Smooth muscle cell (in vitro differentiated cells): Measurements from ENCODE around the gene VPS16. TPM values are rescaled to one million over a fixed set of nuclear protein-coding genes. Genes with fewer than 3 reads are reported as not detected.

ENCODE experiments used
- DNase-seq: peaks from one replicate; lab custom pipeline; 2025; ENCODE audit not compliant: unreplicated experiment; lab: John Stamatoyannopoulos, UW
- H2AFZ ChIP-seq: fragments of 200-600 bp; sonication (generic); 2 replicates; pipeline ENCODE4 v1.6.0; 2016; ENCODE audit warnings: antibody characterized with exemption, low read depth, mild to moderate bottlenecking
- H3F3A ChIP-seq: fragments of 200-600 bp; sonication (generic); 2 replicates; pipeline ENCODE4 v1.6.0; 2017; ENCODE audit warnings: antibody characterized with exemption, low read depth
- H3K27ac ChIP-seq: fragments of 200-600 bp; sonication (generic); 2 replicates; pipeline ENCODE4 v1.5.1; 2016; ENCODE audit warnings: low read depth, mild to moderate bottlenecking
- H3K27me3 ChIP-seq: fragments of 200-600 bp; sonication (generic); 2 replicates; pipeline ENCODE4 v1.6.1; 2016; ENCODE audit warnings: low read depth, mild to moderate bottlenecking
- H3K36me3 ChIP-seq: fragments of 200-600 bp; sonication (generic); 2 replicates; pipeline ENCODE4 v1.5.1; 2016; ENCODE audit warnings: low read depth
- H3K4me1 ChIP-seq: fragments of 200-600 bp; sonication (generic); 2 replicates; pipeline ENCODE4 v1.5.1; 2016; ENCODE audit warnings: low read depth
- H3K4me2 ChIP-seq: fragments of 200-600 bp; sonication (generic); 2 replicates; pipeline ENCODE4 v1.6.0; 2016; ENCODE audit warnings: mild to moderate bottlenecking
- H3K4me3 ChIP-seq: fragments of 200-600 bp; sonication (generic); 2 replicates; pipeline ENCODE4 v1.5.1; 2016; ENCODE audit warnings: mild to moderate bottlenecking
- H3K79me2 ChIP-seq: fragments of 200-600 bp; sonication (generic); 2 replicates; pipeline ENCODE4 v1.6.0; 2016; ENCODE audit warnings: low read depth, mild to moderate bottlenecking
- H3K9ac ChIP-seq: fragments of 200-600 bp; sonication (generic); 2 replicates; pipeline ENCODE4 v1.6.0; 2016; ENCODE audit warnings: low read depth
- H3K9me3 ChIP-seq: fragments of 200-600 bp; sonication (generic); replicated peaks from 2 replicates; pipeline ENCODE4 v1.5.1; 2016; ENCODE audit warnings: low read depth
- H4K20me1 ChIP-seq: fragments of 200-600 bp; sonication (generic); 2 replicates; pipeline ENCODE4 v1.6.0; 2016; ENCODE audit warnings: low read depth
- polyA plus RNA-seq: library from polyadenylated mRNA; unstranded; fragments of >200 nt; fragmentation: Nextera tagmentation; extraction: Ambion mirVana; gene quantifications from 2 replicates; pipeline ENCODE4 v1.2.1, GENCODE V29; 2016
- total RNA-seq: library from RNA; depleted of rRNA; stranded (reverse); fragments of >200 nt; gene quantifications from 2 replicates; pipeline ENCODE4 v1.2.3, GENCODE V29; 2014
- TF ChIP-seq, protein P1 (sequence below): fragments of 200-600 bp; sonication (generic); IDR thresholded peaks from 2 replicates; pipeline ENCODE4 v1.5.1; 2017; ENCODE audit warnings: borderline replicate concordance, mild to moderate bottlenecking, antibody characterized with exemption; ENCODE audit not compliant: insufficient read depth, poor library complexity, severe bottlenecking

Gene VPS16
- total and polyA plus RNA-seq, 2 experiments from 2014 or later = 26.3 to 36.9 TPM

DNA sequence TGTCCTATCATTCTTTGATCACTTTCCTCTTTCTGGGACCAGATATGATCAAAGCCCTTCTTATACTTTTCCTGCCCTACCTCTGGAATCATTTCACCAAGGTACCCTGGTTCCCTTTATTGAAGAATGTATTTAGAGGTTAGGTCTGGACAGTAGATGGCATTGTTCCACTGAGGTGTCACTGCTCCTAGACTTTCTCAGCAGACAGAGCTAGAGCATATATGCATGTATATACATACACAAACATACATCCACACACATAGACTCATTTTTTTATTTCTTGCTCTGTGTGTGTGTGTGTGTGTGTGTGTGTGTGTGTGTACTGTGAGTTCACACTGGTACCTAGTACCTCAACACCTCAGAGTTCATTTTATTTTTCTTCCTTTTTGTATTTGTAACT is 73.6 kb downstream of the VPS16 start:
- no peaks in the 10 kb centered on the region for H3K27me3 ChIP-seq
- no peaks in the 10 kb centered on the region for H3F3A ChIP-seq
- no peak overlapping the region for H3K4me3 ChIP-seq
- no peak overlapping the region for H3K27ac ChIP-seq
- peaks cover 73% of the 10 kb centered on the region for H4K20me1 ChIP-seq
- H3K79me2 ChIP-seq = peaks cover 25% of the 10 kb centered on the region
- no peak overlapping the region for H2AFZ ChIP-seq
- no peak overlapping the region for H3K9ac ChIP-seq
- H3K36me3 ChIP-seq = no peaks in the 10 kb centered on the region
- no peak for DNase-seq
- TF ChIP-seq, protein P1, sequence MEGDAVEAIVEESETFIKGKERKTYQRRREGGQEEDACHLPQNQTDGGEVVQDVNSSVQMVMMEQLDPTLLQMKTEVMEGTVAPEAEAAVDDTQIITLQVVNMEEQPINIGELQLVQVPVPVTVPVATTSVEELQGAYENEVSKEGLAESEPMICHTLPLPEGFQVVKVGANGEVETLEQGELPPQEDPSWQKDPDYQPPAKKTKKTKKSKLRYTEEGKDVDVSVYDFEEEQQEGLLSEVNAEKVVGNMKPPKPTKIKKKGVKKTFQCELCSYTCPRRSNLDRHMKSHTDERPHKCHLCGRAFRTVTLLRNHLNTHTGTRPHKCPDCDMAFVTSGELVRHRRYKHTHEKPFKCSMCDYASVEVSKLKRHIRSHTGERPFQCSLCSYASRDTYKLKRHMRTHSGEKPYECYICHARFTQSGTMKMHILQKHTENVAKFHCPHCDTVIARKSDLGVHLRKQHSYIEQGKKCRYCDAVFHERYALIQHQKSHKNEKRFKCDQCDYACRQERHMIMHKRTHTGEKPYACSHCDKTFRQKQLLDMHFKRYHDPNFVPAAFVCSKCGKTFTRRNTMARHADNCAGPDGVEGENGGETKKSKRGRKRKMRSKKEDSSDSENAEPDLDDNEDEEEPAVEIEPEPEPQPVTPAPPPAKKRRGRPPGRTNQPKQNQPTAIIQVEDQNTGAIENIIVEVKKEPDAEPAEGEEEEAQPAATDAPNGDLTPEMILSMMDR = no peak
- no peaks in the 10 kb centered on the region for H3K4me1 ChIP-seq
- no peaks in the 10 kb centered on the region for H3K9me3 ChIP-seq
- no peak overlapping the region for H3K4me2 ChIP-seq

Other genes with a start within 250 kb of the VPS16 start
- 99.2 and 108 TPM in 2 replicates for gene NOP56, start 188.1 kb upstream of the VPS16 start, total RNA-seq
- 115 and 154 TPM in 2 replicates for gene NOP56, start 188.1 kb upstream of the VPS16 start, polyA plus RNA-seq
- gene IDH3B, start 176.5 kb upstream of the VPS16 start, total RNA-seq = 64.2 and 72.3 TPM in 2 replicates
- gene IDH3B, start 176.5 kb upstream of the VPS16 start, polyA plus RNA-seq = 89.6 and 122 TPM in 2 replicates
- 8.2 and 9.7 TPM in 2 replicates for gene EBF4, start 148.0 kb upstream of the VPS16 start, total RNA-seq
- 19.0 and 21.8 TPM in 2 replicates for gene EBF4, start 148.0 kb upstream of the VPS16 start, polyA plus RNA-seq
- gene CPXM1, start 40.1 kb upstream of the VPS16 start, total RNA-seq = 40.2 and 54.0 TPM in 2 replicates
- 74.8 and 99.3 TPM in 2 replicates for gene CPXM1, start 40.1 kb upstream of the VPS16 start, polyA plus RNA-seq
- not detected in 2 replicates for gene C20orf141, start 25.8 kb upstream of the VPS16 start, total RNA-seq
- 0.44 TPM in 1 of 2 replicates, not detected in the other for gene C20orf141, start 25.8 kb upstream of the VPS16 start, polyA plus RNA-seq
- not detected in 2 replicates for gene TMEM239, start 24.4 kb upstream of the VPS16 start, total RNA-seq
- gene TMEM239, start 24.4 kb upstream of the VPS16 start, polyA plus RNA-seq = not detected in 2 replicates
- 18.7 and 24.2 TPM in 2 replicates for gene PCED1A, start 90 bp upstream of the VPS16 start, total RNA-seq
- gene PCED1A, start 90 bp upstream of the VPS16 start, polyA plus RNA-seq = 43.7 and 46.7 TPM in 2 replicates
- 48.9 and 66.1 TPM in 2 replicates for gene PTPRA, start 32.7 kb downstream of the VPS16 start, total RNA-seq
- gene PTPRA, start 32.7 kb downstream of the VPS16 start, polyA plus RNA-seq = 35.3 and 38.4 TPM in 2 replicates
- gene GNRH2, start 202.9 kb downstream of the VPS16 start, total RNA-seq = not detected in 2 replicates
- gene GNRH2, start 202.9 kb downstream of the VPS16 start, polyA plus RNA-seq = not detected in 2 replicates
- gene MRPS26, start 205.3 kb downstream of the VPS16 start, total RNA-seq = 18.3 and 24.4 TPM in 2 replicates
- gene MRPS26, start 205.3 kb downstream of the VPS16 start, polyA plus RNA-seq = 62.9 and 79.6 TPM in 2 replicates
- gene OXT, start 230.9 kb downstream of the VPS16 start, total RNA-seq = not detected in 2 replicates
- 2.8 and 3.5 TPM in 2 replicates for gene OXT, start 230.9 kb downstream of the VPS16 start, polyA plus RNA-seq
- gene AVP, start 244.0 kb downstream of the VPS16 start, total RNA-seq = not detected in 2 replicates
- gene AVP, start 244.0 kb downstream of the VPS16 start, polyA plus RNA-seq = not detected in 2 replicates